ENCODE measurements around the gene KIAA0408. TPM values are rescaled to one million over a fixed set of nuclear protein-coding genes. Genes with fewer than 3 reads are reported as not detected.

KIAA0408 gene
- total RNA-seq, 1 donor from 2014 or later, result 0.80 TPM

DNA sequence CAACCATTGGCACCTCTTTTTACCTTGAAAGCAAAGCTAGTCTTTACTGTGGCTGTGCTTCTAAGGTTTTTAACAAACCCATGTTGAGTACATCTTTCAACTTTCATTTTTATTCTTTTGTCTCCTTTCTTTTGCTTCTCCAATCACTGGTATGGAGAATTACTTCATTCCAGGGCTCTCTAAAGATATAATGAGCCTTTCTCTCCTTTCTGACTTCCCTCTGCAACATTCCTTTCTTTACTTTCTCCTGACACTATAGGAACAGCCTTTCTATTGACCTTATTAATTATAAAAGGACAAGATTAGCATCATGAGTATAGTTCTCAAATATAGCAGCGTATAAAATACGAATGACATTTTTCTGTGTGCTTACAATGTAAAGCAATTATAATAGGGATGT lies 23.1 kb upstream of the KIAA0408 start:
- intact Hi-C loops (cut with micrococcal nuclease), result no loop called here
- H3K27ac Mint-ChIP-seq, result no peak overlapping the region
- ChIA-PET POLR2A (no interaction called here), CTCF (no interaction called here)
- no peaks in the 10 kb centered on the region for H3K36me3 Mint-ChIP-seq (ENCODE audit: low read depth)
- DNase-seq, result no peak
- TF ChIP-seq, protein P1, sequence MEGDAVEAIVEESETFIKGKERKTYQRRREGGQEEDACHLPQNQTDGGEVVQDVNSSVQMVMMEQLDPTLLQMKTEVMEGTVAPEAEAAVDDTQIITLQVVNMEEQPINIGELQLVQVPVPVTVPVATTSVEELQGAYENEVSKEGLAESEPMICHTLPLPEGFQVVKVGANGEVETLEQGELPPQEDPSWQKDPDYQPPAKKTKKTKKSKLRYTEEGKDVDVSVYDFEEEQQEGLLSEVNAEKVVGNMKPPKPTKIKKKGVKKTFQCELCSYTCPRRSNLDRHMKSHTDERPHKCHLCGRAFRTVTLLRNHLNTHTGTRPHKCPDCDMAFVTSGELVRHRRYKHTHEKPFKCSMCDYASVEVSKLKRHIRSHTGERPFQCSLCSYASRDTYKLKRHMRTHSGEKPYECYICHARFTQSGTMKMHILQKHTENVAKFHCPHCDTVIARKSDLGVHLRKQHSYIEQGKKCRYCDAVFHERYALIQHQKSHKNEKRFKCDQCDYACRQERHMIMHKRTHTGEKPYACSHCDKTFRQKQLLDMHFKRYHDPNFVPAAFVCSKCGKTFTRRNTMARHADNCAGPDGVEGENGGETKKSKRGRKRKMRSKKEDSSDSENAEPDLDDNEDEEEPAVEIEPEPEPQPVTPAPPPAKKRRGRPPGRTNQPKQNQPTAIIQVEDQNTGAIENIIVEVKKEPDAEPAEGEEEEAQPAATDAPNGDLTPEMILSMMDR (IDR thresholded peaks at IDR 0.05), result no peak
- no peak overlapping the region for H3K4me3 Mint-ChIP-seq
- peaks cover 2% of the 10 kb centered on the region for H3K27me3 Mint-ChIP-seq
- ATAC-seq (ENCODE audit: low read depth), result no peak
- H3K9me3 Mint-ChIP-seq, result no peaks in the 10 kb centered on the region
- peaks cover 13% of the 10 kb centered on the region for H3K4me1 Mint-ChIP-seq

DNA sequence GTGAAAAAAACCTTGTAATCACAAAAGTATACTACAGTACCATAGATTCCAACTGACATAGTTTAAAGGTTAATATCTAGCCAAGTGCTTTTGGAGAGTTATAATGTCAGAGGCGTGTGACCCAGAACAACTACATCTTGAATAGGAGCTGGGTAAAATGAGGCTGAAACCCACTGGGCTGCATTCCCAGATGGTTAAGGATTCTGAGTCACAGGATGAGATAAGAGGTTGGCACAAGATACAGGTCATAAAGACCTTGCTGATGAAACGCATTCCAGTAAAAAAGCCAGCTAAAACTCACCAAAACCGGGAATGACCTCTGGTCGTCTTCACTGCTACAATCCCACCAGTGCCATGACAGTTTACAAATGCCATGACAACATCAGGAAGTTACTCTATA lies 22.4 kb upstream of the KIAA0408 start:
- POLR2A ChIA-PET, result no interaction called here
- CTCF ChIA-PET, result no interaction called here
- Mint-ChIP-seq H3K4me3 (no peak overlapping the region), H3K9me3 (no peaks in the 10 kb centered on the region), H3K27me3 (peaks cover 5% of the 10 kb centered on the region), H3K27ac (no peak overlapping the region), H3K36me3 (ENCODE audit: low read depth) (no peaks in the 10 kb centered on the region), H3K4me1 (peaks cover 13% of the 10 kb centered on the region)
- ATAC-seq (ENCODE audit: low read depth) (no peak), DNase-seq (no peak)
- TF ChIP-seq, protein P1 (IDR thresholded peaks at IDR 0.05), result no peak
- intact Hi-C loops (cut with micrococcal nuclease), result no loop called here

DNA sequence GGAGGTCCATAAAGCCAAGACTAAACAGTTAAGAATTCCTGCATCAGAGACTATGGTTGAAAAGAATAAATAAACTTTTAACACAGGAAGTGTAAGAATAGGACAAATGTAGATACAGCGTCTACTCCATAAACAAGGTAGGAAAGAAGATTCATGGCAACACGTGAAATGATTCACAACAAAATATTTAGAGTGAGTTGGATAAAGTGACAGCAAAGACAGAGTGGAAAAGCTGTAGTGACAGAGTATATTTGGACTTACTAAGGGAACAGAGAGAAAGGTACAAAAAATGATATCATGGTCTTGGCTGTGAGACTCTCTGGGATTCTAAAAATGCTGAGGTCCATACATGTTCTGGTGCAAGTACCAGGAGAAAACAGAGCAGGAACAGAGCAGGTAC lies 21.9 kb upstream of the KIAA0408 start:
- ATAC-seq (ENCODE audit: low read depth), result no peak
- Mint-ChIP-seq H3K27ac (no peak overlapping the region), H3K27me3 (peaks cover 5% of the 10 kb centered on the region), H3K4me1 (peaks cover 13% of the 10 kb centered on the region), H3K36me3 (ENCODE audit: low read depth) (no peaks in the 10 kb centered on the region), H3K9me3 (no peaks in the 10 kb centered on the region), H3K4me3 (no peak overlapping the region)
- TF ChIP-seq, protein P1 (IDR thresholded peaks at IDR 0.05), result no peak
- no peak for DNase-seq
- intact Hi-C loops (cut with micrococcal nuclease), result no loop called here
- POLR2A ChIA-PET, result no interaction called here
- CTCF ChIA-PET, result no interaction called here

DNA sequence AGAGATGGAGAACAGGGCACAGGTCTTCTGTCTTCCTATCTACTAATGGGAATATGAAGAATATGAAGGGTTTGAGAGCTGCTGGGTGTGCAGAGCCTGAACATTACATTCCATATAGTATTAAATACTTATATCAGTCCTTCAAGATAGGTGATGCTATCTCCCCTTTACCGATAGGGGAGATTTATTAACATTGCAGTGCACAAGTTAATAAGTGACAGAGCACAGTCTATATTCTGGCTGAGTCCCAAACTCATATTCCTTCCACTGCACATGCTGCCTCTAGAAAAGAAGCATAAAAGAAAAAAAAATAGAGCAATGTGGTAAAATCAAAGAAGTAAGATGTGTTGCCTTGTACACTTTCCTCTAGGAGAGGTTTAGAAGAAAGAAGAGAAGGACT lies 18.5 kb upstream of the KIAA0408 start:
- CTCF ChIA-PET, result interaction anchor here (0.7 kb wide), 1 partner anchor 21 kb away, joined by 3 read pairs; no protein-coding TSS in a partner anchor
- Mint-ChIP-seq H3K9me3 (no peaks in the 10 kb centered on the region), H3K27me3 (peaks cover 5% of the 10 kb centered on the region), H3K36me3 (ENCODE audit: low read depth) (no peaks in the 10 kb centered on the region), H3K27ac (no peak overlapping the region), H3K4me3 (no peak overlapping the region), H3K4me1 (no peaks in the 10 kb centered on the region)
- intact Hi-C loops (cut with micrococcal nuclease), result no loop called here
- DNase-seq (no peak), ATAC-seq (ENCODE audit: low read depth) (no peak)
- TF ChIP-seq, protein P1 (IDR thresholded peaks at IDR 0.05), result no peak
- POLR2A ChIA-PET, result no interaction called here

DNA sequence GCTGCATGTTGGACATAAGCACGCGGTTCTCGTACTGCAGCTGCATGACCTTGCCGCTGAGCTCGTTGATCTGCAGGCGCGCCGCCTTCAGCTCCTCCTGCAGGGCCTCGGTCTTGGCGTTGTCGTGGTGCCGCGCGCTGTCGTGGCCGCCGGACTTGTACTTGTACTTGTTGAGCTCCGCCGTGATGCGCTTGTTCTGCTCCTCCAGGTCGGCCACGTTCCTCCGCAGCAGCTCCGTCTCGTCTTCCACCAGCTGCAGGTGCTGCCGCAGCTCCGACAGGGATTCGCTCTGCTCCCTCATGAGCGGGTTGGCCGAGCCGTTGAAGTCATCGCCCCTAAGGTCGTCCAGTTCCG lies 16.6 kb upstream of the KIAA0408 start:
- Mint-ChIP-seq H3K27me3 (peaks cover 5% of the 10 kb centered on the region), H3K9me3 (no peaks in the 10 kb centered on the region), H3K4me3 (no peak overlapping the region), H3K27ac (no peak overlapping the region), H3K4me1 (peaks cover 2% of the 10 kb centered on the region), H3K36me3 (ENCODE audit: low read depth) (no peaks in the 10 kb centered on the region)
- intact Hi-C loops (cut with micrococcal nuclease), result no loop called here
- no peak for DNase-seq
- CTCF ChIA-PET, result no interaction called here
- POLR2A ChIA-PET, result no interaction called here
- ATAC-seq (ENCODE audit: low read depth), result no peak
- TF ChIP-seq, protein P1 (IDR thresholded peaks at IDR 0.05), result no peak

Measured in activated B cell treated with CpG ODN at 0.5 μM for 24 hours (primary cell).